ENCODE data around the gene ALDH1B1. TPM values are rescaled to one million over a fixed set of nuclear protein-coding genes. Genes with fewer than 3 reads are reported as not detected.

Gene ALDH1B1
- total RNA-seq, 4 donors from 2014 or later: 2.2 to 4.3 (median 3.4) TPM

GRCh38 chr9:38431116-38431515 is 38.6 kb downstream of the ALDH1B1 start:
- no peaks in the 10 kb centered on the region for H3K36me3 ChIP-seq
- no peaks in the 10 kb centered on the region for H3K4me1 ChIP-seq
- H3K27ac ChIP-seq: no peak overlapping the region
- no peak overlapping the region for H3K4me3 ChIP-seq
- DNase-seq (ENCODE audit: low spot score in 2 of 2): no peak
- H3K27me3 ChIP-seq: peaks cover 5% of the 10 kb centered on the region
- no peaks in the 10 kb centered on the region for H3K9me3 ChIP-seq
- WGBS: 67% methylated on average over 4 of the region's 4 CpGs
- no peak for TF ChIP-seq CTCF (IDR thresholded peaks at IDR 0.05)
- TF ChIP-seq POLR2AphosphoS5 (IDR thresholded peaks at IDR 0.05): no peak
- TF ChIP-seq EP300 (IDR thresholded peaks at IDR 0.05): no peak
- TF ChIP-seq POLR2A (IDR thresholded peaks at IDR 0.05): no peak

- no peaks in the 10 kb centered on the region for H3K27me3 ChIP-seq
- no peaks in the 10 kb centered on the region for H3K36me3 ChIP-seq
- no peaks in the 10 kb centered on the region for H3K4me1 ChIP-seq
- no peak overlapping the region for H3K4me3 ChIP-seq
- WGBS: 17% methylated on average over 3 of the region's 3 CpGs
- DNase-seq (ENCODE audit: low spot score in 2 of 2): no peak
- no peak overlapping the region for H3K27ac ChIP-seq
- TF ChIP-seq POLR2A (IDR thresholded peaks at IDR 0.05): no peak
- no peak for TF ChIP-seq EP300 (IDR thresholded peaks at IDR 0.05)
- peak; percentile 39 to 60 for TF ChIP-seq CTCF (IDR thresholded peaks at IDR 0.05)
- TF ChIP-seq POLR2AphosphoS5 (IDR thresholded peaks at IDR 0.05): no peak
- no peaks in the 10 kb centered on the region for H3K9me3 ChIP-seq
Measured at GRCh38 chr9:38432922-38433510, 40.5 kb downstream of the ALDH1B1 start.

DNA sequence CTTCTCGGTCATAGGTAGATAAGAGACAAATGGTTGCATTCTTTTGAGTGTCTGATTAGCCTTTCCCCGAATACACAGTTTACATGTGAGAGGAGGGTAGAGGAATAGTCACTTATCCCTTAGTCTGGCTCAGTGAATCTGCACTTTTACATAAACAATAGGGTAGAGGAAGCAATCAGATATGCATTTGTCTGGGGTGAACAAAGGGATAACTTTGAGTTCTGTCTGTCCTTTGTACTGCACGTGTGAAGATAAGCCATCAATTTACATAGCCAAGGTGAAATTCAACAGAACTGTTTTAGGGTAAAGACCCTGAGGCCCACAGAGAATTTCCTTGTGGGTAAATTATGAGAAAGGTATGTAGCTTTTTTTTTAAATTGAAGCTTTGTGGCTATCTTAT is 41.9 kb downstream of the ALDH1B1 start:
- DNase-seq (ENCODE audit: low spot score in 2 of 2): no peak
- WGBS: 77% methylated on average over 3 of the region's 3 CpGs
- Histone ChIP-seq H3K9me3 (no peaks in the 10 kb centered on the region), H3K27ac (no peak overlapping the region), H3K4me1 (no peaks in the 10 kb centered on the region), H3K4me3 (no peak overlapping the region), H3K27me3 (no peaks in the 10 kb centered on the region), H3K36me3 (no peaks in the 10 kb centered on the region)
- TF ChIP-seq POLR2A (IDR thresholded peaks at IDR 0.05) (no peak), CTCF (IDR thresholded peaks at IDR 0.05) (no peak), EP300 (IDR thresholded peaks at IDR 0.05) (no peak), POLR2AphosphoS5 (IDR thresholded peaks at IDR 0.05) (no peak)

DNA sequence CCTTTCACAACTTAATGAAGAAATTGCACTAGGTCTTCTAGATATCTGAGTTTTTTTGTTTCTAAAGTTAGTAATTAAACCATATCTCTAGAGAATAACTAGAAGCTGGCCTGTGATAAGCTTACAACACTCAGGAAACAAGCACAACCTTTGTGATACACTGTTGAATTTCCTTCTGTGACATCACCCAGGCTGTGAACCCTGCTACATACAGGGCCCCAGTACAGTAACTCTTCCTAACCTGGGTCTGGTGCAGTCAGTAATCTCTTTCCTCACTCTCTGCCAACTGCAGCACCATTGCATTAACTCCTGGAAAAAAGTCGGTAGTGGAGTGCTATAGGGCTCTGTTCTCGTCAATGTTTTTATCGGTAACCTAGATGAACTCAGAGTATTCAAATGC is 42.4 kb downstream of the ALDH1B1 start:
- no peak for DNase-seq (ENCODE audit: low spot score in 2 of 2)
- no peak for TF ChIP-seq POLR2A (IDR thresholded peaks at IDR 0.05)
- no peak for TF ChIP-seq POLR2AphosphoS5 (IDR thresholded peaks at IDR 0.05)
- no peak for TF ChIP-seq CTCF (IDR thresholded peaks at IDR 0.05)
- no peak for TF ChIP-seq EP300 (IDR thresholded peaks at IDR 0.05)
- no peaks in the 10 kb centered on the region for H3K36me3 ChIP-seq
- H3K27me3 ChIP-seq: no peaks in the 10 kb centered on the region
- H3K9me3 ChIP-seq: no peaks in the 10 kb centered on the region
- WGBS: 93% methylated on average over 3 of the region's 3 CpGs
- H3K27ac ChIP-seq: no peak overlapping the region
- H3K4me3 ChIP-seq: no peak overlapping the region
- no peaks in the 10 kb centered on the region for H3K4me1 ChIP-seq

DNA sequence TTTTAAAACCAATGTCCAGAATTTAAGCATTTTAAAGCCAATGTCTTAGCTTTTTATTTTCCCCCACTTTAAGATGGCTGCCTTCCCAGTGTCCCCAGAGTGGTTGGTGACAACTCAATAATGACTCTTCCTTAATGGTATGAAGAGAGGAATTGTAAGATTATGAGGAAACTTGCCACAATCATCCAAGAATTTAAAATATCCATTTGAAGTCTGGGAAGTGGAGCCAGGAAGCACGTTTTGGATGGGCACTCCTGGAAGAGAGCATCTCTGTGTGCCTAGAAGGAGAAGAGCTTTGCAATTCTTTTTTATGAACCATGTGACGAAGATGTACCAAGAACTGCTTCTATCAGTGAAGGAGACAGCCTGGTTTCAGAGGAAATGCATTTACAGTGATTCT is 43.0 kb downstream of the ALDH1B1 start:
- 50% methylated on average over 2 of the region's 2 CpGs for WGBS
- no peaks in the 10 kb centered on the region for H3K27me3 ChIP-seq
- TF ChIP-seq EP300 (IDR thresholded peaks at IDR 0.05) (no peak), POLR2AphosphoS5 (IDR thresholded peaks at IDR 0.05) (no peak), CTCF (IDR thresholded peaks at IDR 0.05) (no peak), POLR2A (IDR thresholded peaks at IDR 0.05) (no peak)
- no peak overlapping the region for H3K27ac ChIP-seq
- H3K4me3 ChIP-seq: no peak overlapping the region
- H3K9me3 ChIP-seq: no peaks in the 10 kb centered on the region
- DNase-seq (ENCODE audit: low spot score in 2 of 2): no peak
- no peaks in the 10 kb centered on the region for H3K4me1 ChIP-seq
- H3K36me3 ChIP-seq: no peaks in the 10 kb centered on the region

All from suprapubic skin (tissue), 4 donors.